Right ventricle myocardium superior (tissue), 1 donor: Measurements from ENCODE around the gene CDSN. TPM values are rescaled to one million over a fixed set of nuclear protein-coding genes. Genes with fewer than 3 reads are reported as not detected.
A peak's percentile ranks its signal among the peaks of the same experiment; 100 is the strongest.

Source experiments
- ATAC-seq: fragments of 200-7000 bp; cut with Tn5 transposase; one replicate; pipeline ENCODE4 v1.9.1; 2020; ENCODE audit warnings: mild to moderate bottlenecking; ENCODE audit not compliant: poor library complexity
- DNase-seq: peaks from one replicate; pipeline ENCODE4 v3.0.0-alpha.2; 2020
- intact Hi-C: fragments of 100-400 bp; cut with DNase I; formaldehyde crosslinking; loops from one replicate; pipeline ENCODE4 v1.11.2; 2022
- total RNA-seq: library from RNA; stranded (reverse); fragmentation: NEBNext Ultra II Directional; extraction: Animal tissue kit (Norgen Biotek cat#: 25700); gene quantifications from one replicate; pipeline ENCODE4 v1.2.1, GENCODE V29; 2021
- donor health status: DM: no; HTN: yes; CAD: no; lungs with severe emphysema.

The CDSN gene
- total RNA-seq, 1 donor from 2014 or later: not detected

DNA sequence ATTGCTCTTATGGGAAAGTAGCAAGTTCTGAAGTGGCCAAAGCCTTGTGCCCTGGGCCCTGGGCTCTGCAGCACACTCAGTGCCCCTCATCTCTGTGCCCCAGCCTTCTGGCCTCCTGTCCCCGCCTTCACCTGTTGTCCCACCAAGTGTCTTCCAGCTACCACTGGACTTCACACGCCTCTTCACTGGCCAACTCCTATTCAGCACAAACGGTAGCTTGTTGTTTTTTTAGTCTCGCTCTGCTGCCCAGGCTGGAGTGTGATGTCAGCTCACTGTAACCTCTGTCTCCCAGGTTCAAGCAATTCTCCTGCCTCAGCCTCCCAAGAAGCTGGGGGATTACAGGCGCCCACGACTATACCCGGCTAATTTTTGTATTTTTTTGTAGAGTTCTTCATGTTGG, 32.5 kb upstream of the CDSN start:
- DNase-seq (no peak), ATAC-seq (no peak)
- intact Hi-C loops: no loop called here

DNA sequence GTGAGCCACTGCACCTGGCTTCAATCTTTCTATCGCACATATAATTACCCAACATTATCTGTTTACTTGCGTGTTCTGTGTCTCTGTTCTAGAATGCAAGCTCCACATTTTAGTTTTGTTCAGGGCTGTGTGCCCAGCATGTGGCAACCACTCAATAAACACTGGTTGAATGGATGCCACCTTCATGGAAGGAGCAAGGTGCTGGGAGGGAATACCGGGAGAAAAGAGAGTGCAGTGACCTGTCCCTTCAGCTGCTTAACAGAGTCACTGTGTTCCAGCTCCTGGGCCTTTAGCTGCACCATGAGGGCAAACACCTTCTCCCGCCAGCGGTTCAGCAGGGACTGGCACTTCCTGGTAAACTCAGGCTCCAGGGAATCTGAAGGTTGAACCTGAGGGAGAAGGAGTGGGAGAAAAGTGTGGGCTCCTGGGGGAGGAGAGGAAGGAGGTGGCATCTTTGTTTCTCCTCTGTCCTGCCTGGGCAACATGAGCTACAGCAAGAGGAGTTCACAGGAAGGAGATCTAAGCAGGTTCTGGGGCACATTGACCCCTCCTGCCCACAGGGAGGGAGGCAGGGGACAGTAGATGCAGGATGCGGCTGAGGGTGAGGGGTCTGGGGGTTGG, 29.7 kb upstream of the CDSN start:
- DNase-seq: no peak
- intact Hi-C loops: no loop called here
- no peak for ATAC-seq

DNA sequence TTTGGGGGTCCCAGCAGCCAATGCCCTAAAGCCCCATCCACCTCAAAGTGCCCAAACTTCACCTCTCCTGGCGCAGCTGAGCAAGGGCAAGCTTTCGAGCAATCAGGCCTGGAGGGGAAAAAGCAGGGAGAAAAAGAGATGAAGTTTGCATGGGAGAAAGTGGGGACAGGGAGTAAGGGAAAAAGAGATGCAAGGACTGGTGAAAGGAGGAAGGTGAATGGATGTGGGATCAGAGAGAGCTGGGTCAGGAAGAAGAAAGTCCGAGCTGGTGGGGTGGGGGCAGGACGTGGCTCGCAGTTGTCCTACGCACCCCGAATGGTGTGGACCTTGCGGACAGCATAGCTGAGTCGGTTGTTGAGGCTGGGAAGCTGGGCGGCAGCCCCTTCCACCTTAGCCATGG, 25.1 kb upstream of the CDSN start:
- DNase-seq (no peak), ATAC-seq (no peak)
- intact Hi-C loops: no loop called here

DNA sequence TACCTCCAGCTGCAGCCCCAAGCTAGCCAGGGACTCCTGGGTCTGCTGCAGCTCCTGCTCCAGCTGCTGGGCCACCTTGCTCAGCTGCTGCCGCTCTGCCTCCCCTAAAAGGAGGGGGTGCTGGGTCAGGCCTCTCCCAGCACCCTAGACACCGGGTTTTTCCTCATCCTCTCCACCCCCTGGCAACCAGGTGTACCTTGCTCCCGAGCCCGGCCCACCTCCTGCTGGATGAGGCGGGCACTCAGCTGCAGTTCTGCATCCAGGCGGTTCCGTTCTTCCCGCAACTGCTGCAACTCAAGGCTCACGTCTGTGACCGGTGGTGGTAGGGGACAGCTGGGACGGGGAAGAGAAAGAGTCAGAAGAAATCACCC, 24.7 kb upstream of the CDSN start:
- no peak for DNase-seq
- intact Hi-C loops: no loop called here
- ATAC-seq: no peak

DNA sequence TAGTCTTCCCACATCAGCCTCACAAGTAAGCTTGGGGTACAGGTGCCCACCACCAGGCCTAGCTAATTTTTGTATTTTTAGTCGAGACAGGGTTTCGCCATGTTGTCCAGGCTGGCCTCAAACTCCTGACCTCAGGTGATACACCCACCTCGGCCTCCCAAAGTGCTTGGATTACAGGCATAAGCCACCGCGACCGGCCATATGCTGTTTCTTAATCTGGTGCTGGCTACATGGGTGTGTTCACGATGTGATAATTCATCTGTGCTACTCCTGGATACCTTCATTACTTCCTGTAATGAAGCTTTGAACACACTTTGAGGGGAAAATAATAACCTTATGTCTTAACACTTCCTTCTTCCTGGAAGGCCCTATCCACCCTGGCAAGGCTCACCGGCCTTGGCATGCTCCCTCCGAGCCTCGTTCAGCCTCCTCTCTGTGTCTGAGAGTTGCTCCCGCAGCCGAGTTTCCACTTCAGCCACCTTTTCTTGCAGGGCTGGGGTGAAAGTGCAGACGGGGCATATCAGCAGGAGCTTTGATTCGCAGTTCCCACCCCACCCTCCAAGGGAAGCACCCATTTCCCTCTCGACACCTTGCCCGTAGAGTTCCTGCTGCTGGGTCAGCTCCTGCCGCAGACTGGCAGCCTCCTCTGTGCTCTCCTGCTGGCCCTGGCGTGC, 24.2 kb upstream of the CDSN start:
- no peak for ATAC-seq
- intact Hi-C loops: no loop called here
- no peak for DNase-seq

- peak; percentile 83 for ATAC-seq
- peak; percentile 82 for DNase-seq
- intact Hi-C loops: no loop called here
These were observed 22.9 kb upstream of the CDSN start for GRCh38 chr6:31143148-31143547.

DNA sequence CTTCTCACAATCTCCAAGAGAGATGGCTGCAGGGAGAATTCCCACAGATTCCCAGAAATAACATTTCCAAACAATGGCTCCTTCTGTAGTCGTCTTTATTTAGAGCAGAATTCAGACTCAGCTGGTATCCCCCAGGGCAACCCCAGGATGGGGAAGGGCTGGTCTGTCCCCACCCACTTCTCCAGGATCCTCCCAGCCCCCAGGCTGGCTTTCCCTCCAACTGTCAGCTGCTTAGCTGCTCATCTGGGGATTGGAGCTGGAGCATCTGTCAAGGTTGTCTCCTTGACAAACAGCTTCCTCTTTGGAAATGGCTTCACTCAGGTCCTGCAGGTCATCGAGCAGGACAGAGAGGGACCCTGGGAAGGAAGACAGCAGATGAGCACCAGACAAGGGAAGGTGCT, 22.1 kb upstream of the CDSN start:
- intact Hi-C loops: no loop called here
- ATAC-seq (peak; percentile 28), DNase-seq (no peak)

GRCh38 chr6:31140643-31141042, 20.4 kb upstream of the CDSN start:
- DNase-seq (no peak), ATAC-seq (no peak)
- intact Hi-C loops: no loop called here

GRCh38 chr6:31139599-31139998, 19.4 kb upstream of the CDSN start:
- no peak for DNase-seq
- intact Hi-C loops: loop anchor here (5.0 kb wide), 2 partner anchors 53 to 228 kb away; no protein-coding TSS in a partner anchor
- no peak for ATAC-seq

GRCh38 chr6:31138982-31139381, 18.7 kb upstream of the CDSN start, which contains the start of gene PSORS1C2:
Gene PSORS1C2 (minus strand): TSS chr6:31139066. CDS start chr6:31139026, 40 bp downstream.
- DNase-seq (no peak), ATAC-seq (no peak)
- intact Hi-C loops: loop anchor here (5.0 kb wide), 2 partner anchors 53 to 228 kb away; no protein-coding TSS in a partner anchor

DNA sequence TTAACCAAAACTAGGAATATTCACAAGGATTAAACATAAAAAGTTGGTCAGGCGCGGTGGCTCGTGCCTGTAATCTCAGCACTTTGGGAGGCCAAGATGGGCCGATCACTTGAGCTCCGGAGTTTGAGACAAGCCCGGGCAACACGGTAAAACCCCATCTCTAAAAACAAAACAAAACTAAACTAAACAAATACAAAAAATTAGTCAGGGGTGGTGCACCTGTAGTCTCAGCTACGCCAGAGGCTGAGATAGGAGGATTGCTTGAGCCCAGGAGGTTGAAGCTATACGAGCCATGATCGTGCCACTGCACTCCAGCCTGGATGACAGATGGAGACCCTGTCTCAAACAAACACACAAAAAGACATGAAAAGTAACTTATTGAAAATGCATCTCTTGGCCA, 15.5 kb upstream of the CDSN start:
- intact Hi-C loops: loop anchor here (5.0 kb wide), 2 partner anchors 57 to 232 kb away; no protein-coding TSS in a partner anchor
- no peak for ATAC-seq
- DNase-seq: no peak

DNA sequence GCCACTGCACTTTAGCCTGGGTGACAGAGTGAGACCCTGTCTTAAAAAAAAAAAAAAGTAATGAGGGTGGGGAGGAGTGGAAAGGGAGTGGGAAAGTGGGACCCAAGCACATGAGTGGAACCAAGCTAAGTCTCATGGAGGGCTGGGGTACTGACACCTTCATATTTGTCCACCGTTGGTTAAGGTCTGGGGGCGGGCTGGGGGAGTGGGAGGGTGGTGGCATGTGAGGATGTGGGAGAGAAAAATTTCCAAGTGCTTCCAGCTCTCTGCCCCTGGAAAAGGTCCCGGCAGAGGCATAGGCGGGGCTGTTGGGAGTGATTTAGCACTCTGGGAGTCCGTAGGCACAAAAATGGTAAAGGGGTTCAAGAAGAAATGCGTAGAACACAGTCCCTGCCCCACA, 12.6 kb upstream of the CDSN start:
- no peak for ATAC-seq
- no peak for DNase-seq
- intact Hi-C loops: no loop called here

GRCh38 chr6:31131595-31131994, 11.3 kb upstream of the CDSN start:
- no peak for DNase-seq
- intact Hi-C loops: no loop called here
- no peak for ATAC-seq

- DNase-seq (no peak), ATAC-seq (no peak)
- intact Hi-C loops: no loop called here
These were observed 10.5 kb upstream of the CDSN start for GRCh38 chr6:31130751-31131150.

DNA sequence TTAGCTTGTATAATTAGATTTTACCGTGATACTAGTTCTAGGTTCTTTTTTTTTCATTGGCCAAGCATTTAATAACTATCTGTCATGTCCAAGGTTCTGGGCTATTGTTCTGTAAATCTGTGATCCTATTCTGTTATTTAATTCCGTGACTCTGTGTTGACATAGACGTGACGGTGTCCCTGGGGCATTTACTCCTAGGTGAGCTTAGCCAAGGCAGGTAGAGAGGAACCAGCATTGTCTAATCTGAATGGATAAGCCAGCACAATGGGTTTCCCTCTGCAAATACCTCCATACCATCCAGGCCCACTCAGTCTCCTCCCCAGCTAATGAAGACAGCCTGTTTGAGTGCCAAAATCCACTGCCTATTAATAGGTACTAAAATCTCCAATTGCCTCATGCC, 8.9 kb upstream of the CDSN start:
- ATAC-seq (no peak), DNase-seq (no peak)
- intact Hi-C loops: no loop called here

DNA sequence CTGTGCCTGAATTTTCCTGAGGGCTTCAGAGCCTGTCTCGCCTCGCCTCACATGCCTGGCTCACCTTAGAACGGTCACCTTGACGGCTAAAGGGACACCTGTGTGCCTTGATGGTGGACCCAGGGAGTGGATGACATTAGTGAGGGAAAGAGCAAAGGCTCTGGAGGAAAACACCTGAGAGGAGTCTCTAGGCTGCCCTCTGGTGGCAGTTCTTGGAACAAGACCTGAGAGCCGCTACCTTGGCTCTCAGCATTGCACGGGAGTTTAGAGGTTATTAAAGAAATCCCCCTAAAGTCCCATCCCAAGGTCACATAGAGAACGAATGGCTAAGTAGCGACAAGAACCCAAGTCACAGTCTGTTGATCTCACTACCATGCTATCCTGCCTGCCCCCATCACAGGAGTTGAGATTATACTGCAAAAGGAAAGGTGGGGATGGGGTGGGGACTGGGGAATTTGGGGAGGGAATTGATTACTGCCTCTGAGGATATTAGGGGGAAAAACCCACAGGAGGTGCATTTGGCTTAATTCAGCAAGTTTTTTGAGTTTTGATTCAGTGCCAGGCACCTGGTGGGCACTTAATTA, 7.9 kb upstream of the CDSN start:
- intact Hi-C loops: no loop called here
- ATAC-seq: peak; percentile 45
- DNase-seq: no peak

DNA sequence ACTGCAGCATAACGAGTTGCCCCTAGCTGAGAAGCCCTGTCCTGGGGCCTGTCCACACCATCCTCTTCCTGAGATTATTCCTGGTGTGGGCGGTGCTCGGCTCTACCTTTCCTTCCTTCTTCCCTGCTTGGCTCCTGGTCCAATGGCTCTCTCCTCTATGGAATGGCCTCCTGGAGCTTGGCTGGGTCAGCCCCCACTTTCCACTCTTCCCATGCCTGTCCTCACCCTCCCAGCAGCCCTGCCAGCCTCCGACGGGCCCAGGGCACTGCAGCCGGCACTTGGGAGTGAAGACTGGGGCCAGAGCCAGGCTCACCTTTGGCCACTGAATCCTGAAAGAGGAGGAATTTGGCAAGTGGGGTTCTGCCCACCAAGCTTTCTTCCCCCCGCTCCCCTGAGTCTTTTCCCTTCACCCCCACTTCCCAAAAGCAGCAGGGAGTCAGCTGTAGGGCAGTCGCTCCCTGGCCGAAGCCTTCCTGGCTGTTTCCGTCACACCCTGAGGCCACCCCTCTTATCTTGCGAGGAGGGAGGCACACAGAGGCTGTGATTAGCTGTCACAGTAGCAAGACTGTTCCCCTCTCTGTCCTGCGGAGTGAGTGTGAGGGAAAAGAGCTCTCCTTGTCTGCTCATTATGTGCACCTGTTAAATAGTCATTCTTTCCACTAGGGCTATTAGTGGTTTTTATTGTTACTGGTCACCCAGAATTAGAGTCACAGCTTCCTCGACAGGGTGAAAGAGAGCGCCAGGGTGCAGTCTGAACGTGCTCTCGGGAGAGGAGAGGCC, 6.3 kb upstream of the CDSN start:
- no peak for DNase-seq
- intact Hi-C loops: no loop called here
- peak; percentile 23 for ATAC-seq

GRCh38 chr6:31125586-31126363, 5.5 kb upstream of the CDSN start:
- intact Hi-C loops: no loop called here
- ATAC-seq (peak; percentile 45), DNase-seq (no peak)

- DNase-seq (no peak), ATAC-seq (peak; percentile 14)
- intact Hi-C loops: no loop called here
These were observed 4.9 kb upstream of the CDSN start for GRCh38 chr6:31125162-31125561.
